GM21576 (cell line): Measurements from ENCODE around the gene FAM227B.
A peak's percentile ranks its signal among the peaks of the same experiment; 100 is the strongest.
"Not testable (repeated sequence)": the region's sequence is repeated elsewhere in the genome, so short reads cannot be mapped to it uniquely, and the experiment has no call there.

Experiments used
- ATAC-seq: cut with Tn5 transposase; IDR thresholded peaks from one replicate; pipeline ENCODE4 v1.9.1; 2021; ENCODE audit warnings: mild to moderate bottlenecking, moderate library complexity; ENCODE audit not compliant: unreplicated experiment

The FAM227B gene

DNA sequence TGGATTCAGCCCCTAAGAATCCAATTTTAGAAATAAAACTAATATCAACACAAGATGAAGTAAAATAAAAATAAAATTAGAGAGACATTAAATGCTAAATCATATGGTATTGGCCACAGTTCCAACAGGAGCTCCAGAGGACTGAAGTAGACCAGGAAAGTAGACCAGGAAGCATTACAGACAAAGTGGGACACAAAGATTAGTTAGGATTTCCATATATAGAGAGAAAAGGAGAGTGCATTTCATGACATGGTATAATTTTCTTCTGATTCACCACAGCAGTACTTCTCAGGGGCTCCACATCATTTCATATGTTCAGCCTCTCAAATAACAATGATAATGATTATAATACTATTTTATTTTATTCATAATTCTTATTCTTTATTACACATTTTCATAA, 179.3 kb downstream of the FAM227B start:
- ATAC-seq = no peak

DNA sequence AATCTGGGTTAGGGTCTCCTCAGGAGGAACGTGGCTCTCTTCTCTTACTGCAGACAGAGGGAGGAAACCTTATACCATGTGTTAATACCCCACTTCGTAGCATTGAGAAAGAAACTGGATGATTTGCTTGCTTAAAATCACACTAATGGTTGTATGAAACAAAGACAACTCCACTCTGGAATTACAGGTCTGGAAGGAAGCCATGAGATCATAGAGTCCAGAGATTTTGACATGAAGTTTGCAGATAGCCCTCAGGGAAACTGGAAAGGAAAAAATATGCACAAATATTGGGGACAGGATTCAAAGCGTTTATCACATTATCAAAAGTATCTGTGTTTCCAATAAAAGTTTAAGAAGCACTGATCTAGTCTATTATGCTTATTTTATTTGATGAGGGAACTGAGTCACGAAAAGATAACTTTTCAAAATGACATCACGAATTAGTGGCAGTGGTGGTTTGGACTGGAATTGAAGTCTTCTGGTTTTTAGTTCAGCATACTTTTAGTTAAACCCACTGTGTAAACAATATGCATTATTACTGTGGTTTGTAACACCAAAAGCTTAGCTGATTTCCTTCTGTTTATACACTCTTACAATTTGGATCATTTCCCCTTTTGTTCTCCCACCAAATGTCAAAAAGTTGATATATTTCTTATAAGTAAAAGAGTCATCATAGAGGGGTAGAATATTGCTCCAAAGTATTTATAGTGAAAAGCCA, 180.8 kb downstream of the FAM227B start:
- no peak for ATAC-seq

DNA sequence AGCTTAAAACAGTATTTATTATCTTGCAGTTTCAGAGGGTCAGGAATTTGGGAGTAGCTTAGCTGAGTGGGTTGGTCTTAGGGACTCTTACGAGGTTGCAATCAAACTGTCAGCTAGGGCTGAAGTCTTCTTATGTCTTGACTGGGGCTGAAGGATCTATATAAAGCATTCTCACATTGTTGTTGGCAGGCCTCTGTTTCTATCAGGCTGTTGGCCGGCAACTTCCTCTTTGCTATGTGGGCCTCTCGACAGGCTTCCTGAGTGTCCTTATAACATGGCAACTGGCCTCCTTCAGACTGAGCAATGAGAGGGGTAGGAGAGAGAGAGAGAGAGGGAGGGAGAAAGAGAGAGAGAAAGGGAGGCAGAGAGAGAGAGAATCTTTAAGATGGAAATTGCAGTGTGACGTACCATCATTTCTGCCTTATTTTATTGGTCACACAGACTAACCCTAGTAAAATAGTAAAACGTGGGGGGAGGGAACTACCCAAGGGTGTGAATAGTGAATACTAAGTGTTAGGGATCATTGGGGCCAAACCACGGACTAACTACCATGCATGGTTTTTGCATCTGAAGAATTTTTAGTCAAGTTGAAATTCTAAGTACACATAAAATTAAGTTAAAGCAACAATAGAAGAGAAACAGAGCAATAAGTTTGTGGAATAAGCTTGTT, 181.5 kb downstream of the FAM227B start:
- peak; percentile 93 for ATAC-seq

DNA sequence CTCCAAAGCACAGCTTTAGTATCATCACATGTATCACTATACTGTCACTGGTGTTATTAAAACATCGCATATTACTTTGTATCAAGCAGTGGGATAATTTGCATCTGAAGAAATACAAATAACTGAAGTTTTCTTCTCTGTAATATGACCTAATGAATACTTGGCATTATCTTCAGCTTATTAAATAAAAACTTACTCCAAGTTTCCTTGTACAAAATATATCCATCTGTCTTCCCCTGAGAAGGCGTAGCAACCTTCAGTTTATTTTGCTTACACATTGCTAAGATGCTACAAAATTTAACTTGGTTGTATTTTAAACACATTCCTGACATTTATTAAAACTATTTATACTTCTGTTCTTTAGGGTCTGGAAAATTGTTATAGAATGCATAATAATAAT, 183.9 kb downstream of the FAM227B start:
- ATAC-seq = no peak

DNA sequence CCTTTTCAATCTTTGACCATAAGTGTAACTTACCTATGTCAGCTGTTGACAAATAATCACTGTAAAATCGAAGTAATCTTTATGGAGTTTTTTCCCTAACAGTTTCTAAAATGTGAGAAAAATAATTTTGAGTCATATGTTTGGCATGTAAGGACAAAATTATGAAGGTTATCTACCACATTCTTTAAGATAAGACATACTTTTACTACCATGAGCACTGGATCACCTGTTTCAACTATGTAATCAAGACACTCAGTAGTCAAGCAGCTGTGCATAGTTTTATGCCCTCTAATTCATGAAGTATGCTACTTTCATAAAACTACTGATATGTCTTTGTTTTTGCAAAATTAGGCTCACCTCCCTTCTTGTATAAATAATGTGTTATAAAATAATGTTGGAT, 185.4 kb downstream of the FAM227B start:
- no peak for ATAC-seq

DNA sequence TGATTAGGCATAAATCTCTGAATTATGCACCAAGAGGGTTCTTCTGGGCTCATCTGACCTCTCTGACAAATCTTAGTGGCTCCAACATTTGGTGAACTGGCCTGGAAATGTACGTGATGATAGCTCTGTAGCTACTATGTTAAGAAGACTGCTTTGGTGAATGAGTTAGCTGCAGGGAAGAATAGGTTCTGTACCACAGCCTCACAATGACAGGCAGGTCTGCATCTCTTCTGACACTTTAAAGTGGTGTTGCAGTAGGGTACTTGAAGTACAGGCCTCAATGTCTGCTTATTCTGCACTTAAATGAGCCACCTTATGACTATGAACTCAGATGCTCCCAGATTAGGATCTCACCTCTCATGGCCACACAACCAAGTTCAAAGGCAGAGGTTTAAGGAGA, 190.6 kb downstream of the FAM227B start:
- ATAC-seq = no peak

DNA sequence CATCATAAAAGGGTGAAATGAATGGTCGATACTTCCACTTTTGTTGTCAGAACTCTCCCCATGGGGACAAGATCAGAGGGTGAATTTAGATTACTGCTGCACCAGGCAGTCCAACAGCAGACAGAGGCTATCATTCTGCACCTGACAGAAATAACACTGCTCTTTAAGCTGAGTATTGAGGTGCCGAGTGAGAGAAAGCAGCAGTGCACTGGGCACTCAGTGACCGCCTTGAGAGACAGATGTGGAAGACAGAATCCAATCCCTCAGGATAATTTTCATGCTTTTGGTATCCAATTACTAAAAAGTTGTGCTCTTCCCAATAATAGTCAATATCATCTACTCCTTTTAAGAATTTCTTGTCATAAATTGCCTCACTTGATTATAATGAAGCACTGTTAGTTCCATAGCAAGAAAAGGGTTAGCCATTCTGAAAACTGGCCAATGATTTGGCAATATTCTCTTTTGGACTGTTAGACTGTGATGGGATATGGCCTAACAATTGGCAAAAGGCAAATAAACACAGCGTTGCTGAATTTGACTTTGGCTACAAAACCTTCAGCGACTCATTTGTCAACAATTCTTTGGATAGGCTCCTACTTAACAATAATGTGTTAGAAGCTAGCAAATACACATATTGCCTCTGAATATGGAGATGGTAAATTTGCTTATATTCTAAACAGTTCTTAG, 192.1 kb downstream of the FAM227B start:
- ATAC-seq = no peak

DNA sequence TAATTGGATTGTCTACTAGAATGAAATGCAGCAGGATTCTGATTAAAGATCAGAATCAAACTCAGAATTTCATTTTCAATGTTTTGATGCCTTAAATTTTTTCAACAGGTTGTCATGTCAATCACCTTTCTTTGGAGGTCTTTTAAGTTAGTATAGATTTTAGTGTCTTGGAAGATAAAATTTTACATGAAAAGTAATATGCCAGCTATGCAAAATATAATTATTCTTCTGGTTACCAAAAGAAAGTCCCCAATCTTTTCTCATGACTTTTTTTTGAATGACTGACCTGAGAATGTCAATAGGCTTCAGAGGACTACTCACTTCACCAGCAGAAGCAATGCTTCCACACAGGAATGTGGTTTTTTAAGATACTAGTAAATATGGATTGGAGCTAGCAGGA, 193.2 kb downstream of the FAM227B start:
- no peak for ATAC-seq

DNA sequence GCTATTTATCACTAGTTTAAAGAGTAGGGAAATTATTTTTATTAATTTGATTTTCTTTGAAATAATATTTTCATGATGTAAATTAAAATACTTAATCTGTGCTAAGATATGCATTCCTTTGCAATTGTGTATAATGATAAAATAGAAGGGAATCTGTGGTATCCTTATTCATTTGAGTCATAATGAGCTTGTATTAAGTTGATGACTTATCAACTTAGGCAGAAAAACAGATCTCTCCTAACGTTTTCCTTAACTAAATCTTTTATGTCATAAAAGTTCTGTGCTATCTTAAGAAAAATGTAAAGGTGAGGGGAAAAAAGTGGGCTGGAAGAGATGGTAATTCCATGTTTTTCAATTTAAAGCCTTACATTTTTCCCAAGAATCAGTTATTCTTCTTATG, 195.7 kb downstream of the FAM227B start:
- no peak for ATAC-seq

DNA sequence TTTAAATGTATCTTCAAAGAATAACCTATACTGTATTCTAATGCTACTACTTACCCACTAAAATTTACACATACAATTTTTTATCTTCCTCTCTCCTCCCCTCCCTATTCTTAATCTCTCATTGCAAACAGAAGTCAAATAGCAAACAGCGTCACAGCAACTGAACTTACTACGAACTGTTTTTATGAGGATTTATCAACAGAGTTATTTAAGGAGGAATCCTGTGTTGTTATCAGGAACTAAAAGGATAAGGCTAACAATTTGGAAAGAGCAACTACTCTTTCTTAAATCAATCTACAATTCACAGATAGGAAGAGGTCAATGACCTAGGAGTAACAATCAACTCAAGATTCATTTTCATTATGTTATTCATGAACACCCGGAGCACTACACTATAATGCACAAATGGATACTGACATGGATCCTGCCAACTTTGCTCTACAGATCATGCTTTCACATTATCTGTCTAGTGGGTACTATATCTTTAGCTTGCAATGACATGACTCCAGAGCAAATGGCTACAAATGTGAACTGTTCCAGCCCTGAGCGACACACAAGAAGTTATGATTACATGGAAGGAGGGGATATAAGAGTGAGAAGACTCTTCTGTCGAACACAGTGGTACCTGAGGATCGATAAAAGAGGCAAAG, 196.6 kb downstream of the FAM227B start:
- no peak for ATAC-seq

DNA sequence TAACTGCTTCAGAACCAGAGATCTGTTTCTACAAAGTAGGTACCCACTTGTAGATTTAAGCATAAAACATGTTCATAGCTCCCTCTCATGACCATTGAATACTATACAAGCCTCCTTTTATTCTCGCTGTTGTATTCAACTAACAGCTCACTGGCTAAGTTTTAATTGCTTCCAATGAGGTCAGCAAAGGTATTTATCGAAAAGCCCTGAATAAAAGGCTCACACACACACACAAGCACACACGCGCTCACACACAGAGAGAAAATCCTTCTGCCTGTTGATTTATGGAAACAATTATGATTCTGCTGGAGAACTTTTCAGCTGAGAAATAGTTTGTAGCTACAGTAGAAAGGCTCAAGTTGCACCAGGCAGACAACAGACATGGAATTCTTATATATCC, 197.6 kb downstream of the FAM227B start, which contains the start of gene FGF7:
TSS of gene FGF7 (plus strand) at position 222 of the 400 bp plus-strand sequence. CDS start 1,056 bp downstream, outside the sequence.
- no peak for ATAC-seq

DNA sequence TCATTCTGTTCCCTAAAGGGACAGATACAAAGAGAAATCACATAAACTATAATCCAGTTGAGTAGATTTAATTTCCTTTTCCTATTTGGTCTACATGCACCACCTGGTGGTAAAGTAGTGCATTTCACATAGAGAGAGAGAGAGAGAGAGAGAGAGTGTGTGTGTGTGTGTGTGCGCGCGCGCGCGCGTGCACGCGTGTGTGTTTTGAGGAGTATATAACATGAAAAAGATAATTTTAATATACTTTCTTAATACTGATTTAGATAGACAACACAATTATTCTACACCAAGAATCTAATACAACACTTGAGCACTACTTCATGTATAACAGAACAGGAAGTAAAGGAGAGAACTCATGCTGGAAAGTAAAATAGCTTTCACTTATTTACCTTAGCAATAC, 198.6 kb downstream of the FAM227B start:
- ATAC-seq = peak; percentile 49

DNA sequence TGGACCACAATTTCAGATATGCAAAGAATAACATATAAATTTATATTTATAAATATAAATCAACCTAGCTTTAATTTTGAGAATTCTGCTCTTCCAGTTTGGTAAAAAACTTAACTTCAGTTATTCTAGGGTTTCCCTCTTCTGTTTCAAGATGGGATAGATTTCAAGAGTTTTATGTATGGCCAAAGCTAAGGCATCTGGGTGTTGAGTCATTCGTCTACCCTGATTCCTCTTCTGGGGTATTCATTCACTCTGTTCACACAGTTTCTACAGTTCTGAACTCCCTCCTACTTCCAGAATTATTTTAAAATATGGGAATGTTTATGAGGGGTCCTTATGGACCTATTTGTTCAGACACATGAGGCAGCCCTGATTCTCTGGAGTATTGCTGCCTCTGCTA, 201.8 kb downstream of the FAM227B start:
- no peak for ATAC-seq

DNA sequence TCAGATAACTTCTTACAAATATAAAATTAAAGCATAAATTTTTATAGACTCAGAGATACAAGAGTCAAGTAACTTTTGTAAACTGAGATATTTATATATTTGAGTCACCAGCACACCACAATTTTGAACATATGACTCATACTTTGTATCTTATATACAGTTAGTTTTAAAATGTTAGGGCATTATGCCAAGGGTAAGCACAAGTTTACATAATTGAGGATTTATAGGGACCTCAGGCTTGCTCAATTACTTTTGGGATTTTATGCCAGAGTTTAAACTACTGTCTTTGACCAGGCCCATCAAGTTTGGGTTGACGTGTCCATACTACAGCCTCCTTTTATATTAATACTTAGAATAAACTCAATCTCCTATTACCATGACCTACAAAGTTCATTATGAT, 205.0 kb downstream of the FAM227B start:
- no peak for ATAC-seq

DNA sequence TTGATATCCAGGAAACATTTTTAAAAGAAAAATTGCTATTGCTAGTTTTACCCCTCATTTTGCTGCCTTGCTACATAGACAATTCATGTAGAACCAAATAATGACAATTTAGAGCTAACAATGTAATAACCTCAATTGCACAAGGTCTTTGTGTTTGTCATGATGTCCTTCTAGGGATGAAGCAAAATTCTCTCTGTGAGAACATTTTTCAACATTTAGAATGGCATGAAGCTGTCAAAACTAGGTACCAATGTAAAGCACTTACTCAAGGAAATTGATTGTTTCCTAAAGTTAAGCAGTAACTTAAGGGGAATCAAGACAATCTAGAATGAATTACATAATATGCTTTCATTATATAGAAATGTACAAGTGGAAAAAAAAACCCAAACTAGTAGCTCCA, 205.5 kb downstream of the FAM227B start:
- ATAC-seq = no peak

DNA sequence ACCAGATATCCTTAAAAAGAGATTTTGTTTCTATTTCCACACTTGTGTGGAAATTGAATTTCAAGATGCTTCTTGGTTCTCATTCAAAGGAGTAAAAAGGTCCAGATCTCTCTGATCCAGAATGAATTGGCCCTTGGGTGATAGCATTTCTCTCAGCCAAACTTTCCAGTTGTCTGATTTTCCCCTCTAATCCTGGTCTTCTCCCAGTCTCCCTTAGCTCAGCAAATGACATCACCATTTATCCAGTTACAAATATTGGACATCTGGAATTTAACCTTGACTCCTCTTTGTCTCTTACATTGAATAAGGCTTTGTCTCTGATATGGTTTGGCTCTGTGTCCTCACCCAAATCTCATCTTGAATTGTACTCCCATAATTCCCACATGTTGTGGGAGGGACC, 207.8 kb downstream of the FAM227B start:
- no peak for ATAC-seq

DNA sequence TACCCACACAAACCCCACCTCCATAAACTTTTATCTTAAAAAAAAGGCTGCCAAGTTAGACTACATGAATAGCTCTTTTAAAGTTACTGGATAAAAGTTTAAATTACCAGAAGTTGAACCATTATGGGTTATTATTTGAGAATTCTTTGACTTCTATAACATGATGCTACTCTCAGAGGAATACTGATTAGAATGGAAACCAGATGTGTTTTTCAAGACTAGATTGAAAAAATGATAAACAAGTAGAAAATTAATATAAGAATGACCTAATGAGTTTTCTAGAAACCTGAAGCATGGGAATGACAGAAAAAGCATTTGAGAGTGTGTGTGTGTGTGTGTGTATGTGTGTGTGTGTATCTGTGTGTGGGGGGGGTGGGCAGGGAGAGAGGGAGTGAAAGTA, 210.0 kb downstream of the FAM227B start:
- no peak for ATAC-seq

DNA sequence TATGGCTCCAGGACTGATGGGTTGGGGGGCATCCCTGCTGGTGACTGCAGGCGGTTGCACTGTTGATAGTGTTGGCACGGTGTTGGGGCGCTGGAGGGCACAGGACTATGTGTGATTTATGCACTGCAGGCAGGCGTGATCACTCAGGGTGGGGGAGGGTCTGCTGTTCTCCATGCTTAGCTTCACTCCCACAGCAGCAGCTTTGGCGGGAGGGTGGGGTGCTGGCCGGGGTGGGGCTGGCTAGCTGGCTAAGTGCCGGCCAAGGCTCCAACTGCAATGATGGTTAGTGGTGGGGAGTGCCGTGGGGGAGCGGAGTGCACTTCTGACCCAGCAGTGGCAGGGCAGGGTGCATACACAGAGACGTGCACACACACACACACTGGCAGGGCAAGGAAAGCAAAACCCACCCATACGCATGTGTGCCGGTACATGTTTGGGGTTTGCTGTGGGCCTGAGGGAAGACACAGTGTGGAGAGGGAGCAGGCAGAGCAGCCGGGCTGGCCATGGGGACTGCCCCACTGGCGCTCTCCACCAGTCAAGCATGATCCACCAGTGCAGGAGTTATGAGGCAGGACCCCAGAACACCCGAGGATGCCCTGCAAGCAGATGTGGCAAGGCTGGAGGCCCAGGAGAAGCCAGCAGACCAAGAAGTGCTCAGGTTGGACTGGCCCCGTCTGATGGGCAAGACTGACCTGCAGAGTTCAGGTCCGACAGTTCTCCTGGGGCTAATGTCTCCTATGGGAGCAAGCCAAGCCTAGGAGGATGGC, 214.1 kb downstream of the FAM227B start:
- ATAC-seq = no peak

DNA sequence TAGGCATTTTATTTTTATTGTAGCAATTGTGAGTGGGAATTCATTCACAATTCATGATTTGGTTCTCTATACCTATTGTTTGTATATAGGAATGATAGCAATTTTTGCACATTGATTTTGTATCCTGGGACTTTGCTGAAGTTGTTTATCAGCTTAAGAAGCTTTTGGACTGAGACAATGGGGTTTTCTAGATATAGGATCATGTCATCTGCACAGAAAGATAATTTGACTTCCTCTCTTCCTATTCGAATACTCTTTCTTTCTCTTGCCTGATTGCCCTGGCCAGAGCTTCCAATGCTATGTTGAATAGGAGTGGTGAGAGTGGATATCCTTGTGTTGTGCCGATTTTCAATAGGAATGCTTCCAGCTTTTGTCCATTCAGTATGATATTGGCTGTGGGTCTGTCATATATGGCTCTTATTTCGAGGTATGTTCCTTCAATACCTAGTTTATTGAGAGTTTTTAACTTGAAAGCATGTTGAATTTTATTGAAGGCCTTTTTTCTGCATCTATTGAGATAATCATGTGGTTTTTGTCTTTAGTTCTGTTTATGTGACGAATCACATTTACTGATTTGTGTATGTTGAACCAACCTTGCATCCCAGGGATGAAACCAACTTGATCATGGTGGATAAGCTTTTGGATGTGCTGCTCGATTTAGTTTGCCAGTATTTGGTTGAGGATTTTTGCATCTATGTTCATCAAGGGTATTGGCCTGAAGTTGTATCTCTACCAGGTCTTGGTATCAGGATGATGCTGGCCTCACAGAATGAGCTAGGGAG, 217.9 kb downstream of the FAM227B start:
- ATAC-seq = not testable (repeated sequence)

DNA sequence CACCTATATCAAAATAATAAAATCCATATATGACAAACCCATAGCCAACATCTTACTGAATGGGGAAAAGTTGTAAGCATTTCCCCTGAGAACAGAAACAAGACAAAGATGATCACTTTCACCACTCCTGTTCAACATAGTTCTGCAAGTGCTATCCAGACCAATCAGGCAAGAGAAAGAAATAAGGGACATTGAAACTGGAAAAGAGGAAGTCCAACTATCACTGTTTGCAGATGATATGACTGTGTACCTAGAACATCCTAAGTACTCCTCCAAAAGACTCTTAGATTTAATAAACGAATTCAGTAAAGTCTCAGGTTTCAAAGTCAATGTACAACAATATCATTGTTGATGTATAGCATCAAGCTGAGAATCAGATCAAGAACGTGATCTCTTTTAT, 233.1 kb downstream of the FAM227B start:
- no peak for ATAC-seq
